ENCODE results near the gene SLC35F1.

The SLC35F1 gene

DNA sequence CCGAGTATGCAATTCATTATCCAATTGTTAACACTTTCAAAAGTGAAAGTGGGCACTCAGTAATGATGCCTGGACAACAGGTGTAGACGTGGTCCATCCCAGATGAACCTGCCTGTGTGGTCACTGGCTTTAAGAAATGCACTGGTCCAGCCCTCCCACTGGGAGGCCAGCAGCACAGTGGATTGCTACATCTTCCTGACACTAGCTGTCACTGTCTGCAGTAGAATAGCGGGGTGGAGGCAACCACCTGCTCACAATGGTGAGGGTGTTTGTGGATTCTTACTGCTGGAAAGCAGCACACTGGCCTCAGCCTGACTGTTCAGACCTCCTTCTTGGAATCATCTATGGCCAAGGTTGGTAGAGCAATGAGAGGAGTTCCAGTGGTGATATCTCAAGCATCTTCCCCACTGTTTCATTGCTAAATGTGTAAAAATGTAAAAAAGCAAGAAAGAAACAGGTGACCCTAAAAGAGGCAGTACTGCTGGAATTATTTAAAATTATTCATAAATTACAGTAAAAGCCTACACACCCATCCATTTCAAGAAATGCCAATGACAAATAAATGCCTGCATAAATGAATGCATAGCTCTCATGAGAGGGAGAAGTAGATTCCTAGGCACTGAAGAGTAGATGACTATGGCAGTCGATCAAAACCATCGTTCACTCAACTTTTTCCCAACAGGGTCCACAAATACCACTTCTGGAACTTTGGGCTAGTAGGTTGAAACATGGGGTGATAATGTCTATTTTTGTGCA is 413.0 kb downstream of the SLC35F1 start:
- DNase-seq, result no peak

DNA sequence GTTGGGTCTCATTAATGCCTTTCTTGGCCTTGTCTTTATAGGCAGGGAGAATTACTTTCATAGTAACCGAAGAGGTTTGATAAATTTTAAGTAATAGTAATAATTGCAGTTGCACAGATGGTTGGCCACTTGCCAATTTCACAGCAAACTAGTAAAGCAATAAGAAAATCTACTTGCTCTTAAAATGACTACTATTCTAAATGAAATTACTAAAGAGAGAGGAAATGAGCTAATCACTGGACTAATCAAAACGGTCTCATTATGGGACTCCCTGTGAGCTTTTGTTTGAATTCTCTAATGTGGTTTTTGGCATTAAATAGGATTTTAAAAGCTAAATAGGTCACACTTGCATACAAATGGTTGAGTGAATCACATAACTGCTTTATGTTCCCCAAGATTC is 413.6 kb downstream of the SLC35F1 start:
- DNase-seq, result no peak

DNA sequence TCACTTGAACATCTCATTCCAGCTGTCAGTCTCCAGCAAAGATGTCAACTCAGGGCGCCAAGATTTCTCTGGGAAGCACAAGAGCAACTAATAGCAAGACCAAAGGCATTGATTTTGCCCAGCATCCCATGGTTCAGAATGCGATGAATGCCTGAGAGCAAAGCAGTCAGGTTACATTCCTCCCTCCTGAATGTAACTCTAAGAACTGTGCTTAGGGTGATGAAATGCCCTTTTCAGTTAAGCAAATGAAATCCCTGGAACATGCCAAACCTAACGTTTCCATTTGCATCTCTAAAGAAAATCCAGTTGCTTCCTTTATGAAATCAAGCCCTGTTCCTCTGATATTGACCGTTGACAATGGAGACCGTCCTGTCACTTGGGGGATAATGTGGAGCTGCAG is 417.1 kb downstream of the SLC35F1 start:
- no peak for DNase-seq

DNA sequence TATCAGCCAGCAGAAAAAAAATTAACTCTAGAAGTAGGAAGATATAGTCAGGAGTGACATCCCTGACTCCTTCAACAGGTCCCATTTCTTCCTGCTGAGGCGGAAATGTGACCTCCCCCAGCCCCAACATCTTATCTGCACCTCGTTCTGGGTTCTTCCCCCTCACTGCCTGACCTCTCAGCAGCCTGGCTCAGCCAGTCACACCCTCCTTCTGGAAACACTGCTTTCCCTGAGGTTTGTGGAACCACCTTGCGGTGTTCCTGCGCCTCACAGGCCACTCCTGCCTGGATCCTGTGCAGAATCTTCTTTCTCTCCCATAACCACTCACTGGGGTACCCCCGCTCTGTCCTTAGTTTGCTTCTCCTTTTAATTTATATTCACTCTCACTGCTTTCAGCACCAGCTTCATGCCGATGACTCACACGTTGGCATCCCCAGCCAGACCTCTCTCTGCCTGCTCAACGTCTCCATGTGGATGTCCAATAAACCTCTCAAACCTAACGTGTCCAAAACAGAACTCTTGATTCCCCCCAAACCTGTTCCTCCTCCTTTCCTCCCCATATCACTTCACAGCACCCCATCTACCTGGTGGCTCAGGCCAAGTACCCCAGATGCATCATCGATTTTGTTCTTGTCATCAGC is 418.3 kb downstream of the SLC35F1 start:
- DNase-seq, result no peak

DNA sequence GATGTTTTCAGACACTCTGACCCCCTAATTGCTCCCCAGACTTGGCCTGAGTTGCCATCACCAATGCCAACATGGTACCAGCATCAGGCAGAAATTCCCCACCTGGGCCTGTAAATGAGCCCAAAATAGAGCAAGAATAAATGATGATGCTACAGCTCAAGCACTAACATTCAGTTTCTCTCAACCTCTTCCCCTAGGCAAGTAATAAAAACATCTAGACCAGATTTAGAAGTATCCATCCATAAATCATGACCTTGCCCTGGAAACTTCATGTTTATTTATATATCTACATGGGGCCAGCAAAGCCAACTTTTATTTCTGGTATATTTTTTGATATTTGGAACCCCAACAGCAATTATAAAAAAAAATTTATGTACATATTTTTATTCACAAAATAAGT is 419.6 kb downstream of the SLC35F1 start:
- DNase-seq, result no peak

DNA sequence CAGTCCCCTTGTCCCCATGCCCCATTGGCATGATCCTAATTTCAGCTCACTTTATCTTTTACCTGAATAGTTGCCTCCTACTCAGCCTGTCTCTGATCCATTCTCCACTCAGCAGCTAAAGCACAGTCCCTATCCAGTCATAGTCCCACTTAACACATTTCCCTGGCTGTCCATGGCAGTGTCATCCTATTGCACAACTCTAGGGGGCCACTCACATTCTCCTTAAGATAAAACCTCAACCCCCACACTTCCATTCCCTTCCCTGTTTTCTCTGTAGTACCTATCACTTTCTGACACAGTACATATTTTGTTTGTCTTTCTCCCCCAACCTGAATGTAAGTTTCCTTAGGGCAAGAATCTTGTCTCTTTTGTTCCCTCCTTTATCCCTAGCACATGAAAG is 420.2 kb downstream of the SLC35F1 start:
- DNase-seq, result no peak

DNA sequence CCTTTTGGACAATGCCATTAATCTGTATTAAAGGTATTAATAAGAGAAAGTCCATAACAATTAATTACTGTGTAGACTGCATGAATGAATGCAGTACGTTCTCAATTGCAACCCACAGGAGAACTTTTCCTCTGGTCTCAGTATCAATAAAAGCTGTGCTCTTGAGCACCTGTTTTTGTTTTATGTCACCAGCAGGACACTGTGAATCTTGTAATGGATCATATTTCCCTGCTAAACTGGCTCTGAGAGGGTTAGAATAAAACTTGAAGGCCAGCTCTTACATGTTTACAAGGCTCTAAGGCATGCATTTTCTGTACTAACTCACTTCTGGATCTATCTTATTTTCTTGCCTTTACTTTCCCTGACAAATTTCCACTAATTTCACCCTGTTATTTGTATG is 426.7 kb downstream of the SLC35F1 start:
- DNase-seq, result no peak

DNA sequence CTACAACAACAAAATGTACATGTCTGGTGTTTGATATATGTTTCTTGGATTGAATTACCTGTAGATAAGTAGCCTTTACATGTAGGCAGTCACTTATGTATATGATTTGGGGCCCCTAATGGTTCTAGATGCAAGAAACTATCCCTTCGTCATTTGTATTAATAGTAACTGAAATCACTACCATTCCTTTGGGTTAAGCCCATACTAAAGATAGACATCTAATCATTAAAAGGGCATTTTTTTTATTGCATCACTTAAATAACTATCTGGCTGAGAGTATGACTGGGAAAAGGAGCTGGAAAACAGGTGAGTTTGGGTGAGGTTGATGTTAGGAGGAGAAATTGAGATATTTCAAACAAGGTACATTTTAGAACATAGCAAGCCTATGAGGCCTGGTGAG is 427.6 kb downstream of the SLC35F1 start:
- no peak for DNase-seq

DNA sequence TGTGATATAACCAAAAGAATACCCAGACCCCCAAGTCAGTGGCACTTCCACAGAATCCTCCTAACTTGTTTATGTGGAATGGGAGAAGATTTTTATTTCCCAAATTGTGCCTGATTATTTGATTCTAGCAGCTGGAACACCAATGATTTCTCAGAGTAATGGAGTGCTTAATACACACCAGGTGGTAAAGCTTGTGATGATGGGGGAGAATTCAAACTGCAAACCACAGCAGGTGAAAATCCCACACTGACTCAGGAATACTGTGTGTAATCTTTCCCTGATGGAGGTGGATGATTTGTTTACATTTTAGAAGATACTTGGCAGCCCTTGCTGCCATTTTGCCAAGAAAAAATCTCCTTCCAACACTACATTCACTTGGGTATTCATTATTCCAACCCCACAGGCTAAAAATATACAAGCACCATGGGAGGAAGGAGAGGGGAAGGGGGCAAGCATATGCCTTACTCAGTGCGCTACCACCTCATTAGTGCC is 428.3 kb downstream of the SLC35F1 start:
- DNase-seq, result no peak

DNA sequence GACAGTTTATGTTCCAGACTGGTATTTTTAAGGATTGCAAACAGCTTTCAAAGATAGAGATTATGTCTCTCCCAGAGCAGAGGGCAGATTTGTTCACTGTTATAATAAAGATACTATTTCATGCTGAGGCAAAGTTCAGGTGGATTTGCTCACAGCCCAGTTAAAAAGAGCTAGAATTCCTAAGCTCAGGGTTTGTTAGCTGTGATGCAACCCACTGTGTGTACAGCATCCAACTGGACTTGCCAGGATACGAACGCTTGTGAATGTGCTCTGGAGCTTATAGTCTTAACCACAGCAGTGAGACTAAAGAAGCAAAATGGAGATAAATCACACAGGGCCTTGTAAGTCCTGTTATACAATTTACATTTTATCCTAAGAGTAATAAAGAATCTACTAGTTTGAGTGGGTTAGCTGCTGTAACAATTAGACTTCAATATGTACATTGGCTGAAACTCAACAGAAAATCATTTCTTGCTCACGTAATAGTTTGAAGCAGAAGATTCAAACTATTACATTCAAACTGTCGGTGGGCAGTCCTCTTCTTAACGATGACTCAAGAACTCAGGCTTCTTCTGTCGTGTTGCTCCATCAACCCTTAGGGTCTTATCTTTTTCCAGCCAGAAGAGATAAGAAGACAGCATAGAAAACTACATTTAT is 437.1 kb downstream of the SLC35F1 start:
- no peak for DNase-seq

DNA sequence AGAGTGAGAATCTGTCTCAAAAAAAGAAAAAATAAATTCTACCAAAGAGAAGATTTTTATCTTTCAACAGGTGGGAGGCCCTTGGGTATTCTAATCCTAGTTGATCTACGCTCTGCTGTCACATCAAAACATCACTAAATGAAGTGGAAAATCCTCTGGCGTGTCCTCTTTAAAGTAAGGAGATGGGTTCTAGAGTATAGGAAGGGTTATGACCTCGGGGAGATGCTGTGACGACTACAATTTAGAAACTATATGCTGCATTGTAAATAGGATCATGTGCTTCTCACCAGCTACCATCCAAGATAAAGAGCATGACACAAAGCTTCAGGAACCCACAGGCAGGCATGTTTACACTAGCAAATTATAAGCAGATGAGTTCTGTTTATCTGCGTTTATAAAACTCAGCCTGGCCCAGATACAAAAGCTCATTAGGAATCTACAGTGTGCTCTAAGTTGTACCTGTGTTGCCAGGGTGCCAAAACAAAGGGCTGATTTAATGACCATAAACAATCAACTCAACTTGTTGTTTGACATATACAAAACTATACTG is 443.9 kb downstream of the SLC35F1 start:
- no peak for DNase-seq

DNA sequence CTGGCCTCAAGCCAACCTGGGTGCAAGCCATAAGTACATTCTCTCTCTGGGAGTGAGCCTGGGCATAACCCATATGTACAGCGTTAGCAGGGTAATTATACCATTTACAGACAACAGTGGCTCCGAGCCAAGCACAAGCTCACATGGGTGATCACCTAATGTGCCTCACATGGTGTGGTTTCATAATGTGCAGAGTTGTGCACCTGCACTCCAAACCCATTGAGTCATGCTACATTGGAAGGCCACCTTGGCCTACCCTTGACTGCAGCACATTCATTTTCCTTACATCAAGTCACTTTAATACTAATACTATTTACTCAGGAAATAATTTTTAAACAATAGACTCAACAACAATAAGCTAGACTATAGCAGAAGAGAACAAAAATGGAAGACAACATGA is 446.5 kb downstream of the SLC35F1 start:
- DNase-seq, result no peak

DNA sequence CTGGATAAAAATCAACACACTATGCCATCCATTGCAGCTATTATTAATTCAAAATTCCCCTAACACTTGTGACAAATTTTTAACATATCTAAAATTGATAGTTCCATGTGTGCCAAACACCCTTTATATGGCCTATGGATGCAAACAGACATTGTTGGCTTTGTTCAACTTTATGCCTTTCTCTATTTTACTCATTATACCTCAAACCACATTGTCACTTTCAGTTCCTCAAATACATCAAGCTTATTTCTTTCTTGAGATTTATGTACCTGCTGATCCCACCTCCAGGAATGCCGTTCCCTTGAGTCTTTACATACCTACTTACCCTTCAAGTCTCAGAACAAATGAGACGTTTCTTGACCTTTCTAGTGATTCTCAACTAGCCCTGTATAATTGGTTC is 447.6 kb downstream of the SLC35F1 start:
- no peak for DNase-seq

DNA sequence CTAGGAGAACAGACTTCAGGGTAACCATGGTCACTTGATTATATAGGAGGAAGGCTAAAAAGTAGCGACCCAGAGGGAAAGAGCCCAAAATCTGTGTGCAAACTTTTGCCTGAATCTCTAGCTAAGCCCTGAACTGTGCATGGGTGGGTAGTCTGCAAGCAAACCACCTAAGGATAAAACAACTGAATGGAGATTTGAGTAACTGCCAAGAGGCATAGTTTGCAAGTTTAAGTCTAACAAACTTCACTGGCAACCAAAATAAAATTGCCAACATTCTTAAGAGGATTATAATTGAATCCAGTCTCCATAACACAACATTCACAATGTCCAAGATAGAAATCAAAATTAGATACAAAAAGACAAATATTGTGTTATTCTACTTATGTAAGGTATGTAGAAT is 449.0 kb downstream of the SLC35F1 start:
- DNase-seq, result no peak

DNA sequence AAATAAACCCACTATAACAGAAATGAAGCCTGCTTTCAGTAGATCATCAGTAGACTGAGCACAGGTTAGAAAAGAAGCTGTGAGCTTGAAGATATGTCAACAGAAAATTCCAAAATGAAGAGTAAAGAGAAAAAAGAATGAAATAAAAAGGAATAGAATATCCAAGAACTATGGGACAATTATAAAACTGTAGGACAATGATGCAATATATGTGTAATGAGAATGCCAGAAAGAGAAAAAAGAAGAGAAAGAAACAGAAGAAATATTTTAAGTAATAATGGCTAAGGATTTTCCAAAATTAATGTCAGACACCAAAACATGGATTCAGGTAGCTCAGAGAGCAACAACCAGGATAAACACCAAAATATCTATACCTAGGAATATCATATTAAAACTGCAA is 449.6 kb downstream of the SLC35F1 start:
- no peak for DNase-seq
